Smooth muscle cell (in vitro differentiated cells): ENCODE results near the gene CYBA. TPM values are rescaled to one million over a fixed set of nuclear protein-coding genes. Genes with fewer than 3 reads are reported as not detected.
A peak's percentile ranks its signal among the peaks of the same experiment; 100 is the strongest.

Experiments used
- DNase-seq: peaks from one replicate; lab custom pipeline; 2025; ENCODE audit not compliant: unreplicated experiment; lab: John Stamatoyannopoulos, UW
- H2AFZ ChIP-seq: fragments of 200-600 bp; sonication (generic); 2 replicates; pipeline ENCODE4 v1.6.0; 2016; ENCODE audit warnings: antibody characterized with exemption, low read depth, mild to moderate bottlenecking
- H3F3A ChIP-seq: fragments of 200-600 bp; sonication (generic); 2 replicates; pipeline ENCODE4 v1.6.0; 2017; ENCODE audit warnings: antibody characterized with exemption, low read depth
- H3K27ac ChIP-seq: fragments of 200-600 bp; sonication (generic); 2 replicates; pipeline ENCODE4 v1.5.1; 2016; ENCODE audit warnings: low read depth, mild to moderate bottlenecking
- H3K27me3 ChIP-seq: fragments of 200-600 bp; sonication (generic); 2 replicates; pipeline ENCODE4 v1.6.1; 2016; ENCODE audit warnings: low read depth, mild to moderate bottlenecking
- H3K36me3 ChIP-seq: fragments of 200-600 bp; sonication (generic); 2 replicates; pipeline ENCODE4 v1.5.1; 2016; ENCODE audit warnings: low read depth
- H3K4me1 ChIP-seq: fragments of 200-600 bp; sonication (generic); 2 replicates; pipeline ENCODE4 v1.5.1; 2016; ENCODE audit warnings: low read depth
- H3K4me2 ChIP-seq: fragments of 200-600 bp; sonication (generic); 2 replicates; pipeline ENCODE4 v1.6.0; 2016; ENCODE audit warnings: mild to moderate bottlenecking
- H3K4me3 ChIP-seq: fragments of 200-600 bp; sonication (generic); 2 replicates; pipeline ENCODE4 v1.5.1; 2016; ENCODE audit warnings: mild to moderate bottlenecking
- H3K79me2 ChIP-seq: fragments of 200-600 bp; sonication (generic); 2 replicates; pipeline ENCODE4 v1.6.0; 2016; ENCODE audit warnings: low read depth, mild to moderate bottlenecking
- H3K9ac ChIP-seq: fragments of 200-600 bp; sonication (generic); 2 replicates; pipeline ENCODE4 v1.6.0; 2016; ENCODE audit warnings: low read depth
- H3K9me3 ChIP-seq: fragments of 200-600 bp; sonication (generic); replicated peaks from 2 replicates; pipeline ENCODE4 v1.5.1; 2016; ENCODE audit warnings: low read depth
- H4K20me1 ChIP-seq: fragments of 200-600 bp; sonication (generic); 2 replicates; pipeline ENCODE4 v1.6.0; 2016; ENCODE audit warnings: low read depth
- WGBS: methylation state at CpG from one replicate; pipeline ENCODE4 v1.1.7; 2016; ENCODE audit warnings: low lambda C conversion rate; 5-methylcytosine and 5-hydroxymethylcytosine counted together
- polyA plus RNA-seq: library from polyadenylated mRNA; unstranded; fragments of >200 nt; fragmentation: Nextera tagmentation; extraction: Ambion mirVana; gene quantifications from 2 replicates; pipeline ENCODE4 v1.2.1, GENCODE V29; 2016
- total RNA-seq: library from RNA; depleted of rRNA; stranded (reverse); fragments of >200 nt; gene quantifications from 2 replicates; pipeline ENCODE4 v1.2.3, GENCODE V29; 2014
- TF ChIP-seq, protein P1 (sequence below): fragments of 200-600 bp; sonication (generic); IDR thresholded peaks from 2 replicates; pipeline ENCODE4 v1.5.1; 2017; ENCODE audit warnings: borderline replicate concordance, mild to moderate bottlenecking, antibody characterized with exemption; ENCODE audit not compliant: insufficient read depth, poor library complexity, severe bottlenecking

Gene CYBA
- total and polyA plus RNA-seq, 2 experiments from 2014 or later = 181 to 388 TPM

DNA sequence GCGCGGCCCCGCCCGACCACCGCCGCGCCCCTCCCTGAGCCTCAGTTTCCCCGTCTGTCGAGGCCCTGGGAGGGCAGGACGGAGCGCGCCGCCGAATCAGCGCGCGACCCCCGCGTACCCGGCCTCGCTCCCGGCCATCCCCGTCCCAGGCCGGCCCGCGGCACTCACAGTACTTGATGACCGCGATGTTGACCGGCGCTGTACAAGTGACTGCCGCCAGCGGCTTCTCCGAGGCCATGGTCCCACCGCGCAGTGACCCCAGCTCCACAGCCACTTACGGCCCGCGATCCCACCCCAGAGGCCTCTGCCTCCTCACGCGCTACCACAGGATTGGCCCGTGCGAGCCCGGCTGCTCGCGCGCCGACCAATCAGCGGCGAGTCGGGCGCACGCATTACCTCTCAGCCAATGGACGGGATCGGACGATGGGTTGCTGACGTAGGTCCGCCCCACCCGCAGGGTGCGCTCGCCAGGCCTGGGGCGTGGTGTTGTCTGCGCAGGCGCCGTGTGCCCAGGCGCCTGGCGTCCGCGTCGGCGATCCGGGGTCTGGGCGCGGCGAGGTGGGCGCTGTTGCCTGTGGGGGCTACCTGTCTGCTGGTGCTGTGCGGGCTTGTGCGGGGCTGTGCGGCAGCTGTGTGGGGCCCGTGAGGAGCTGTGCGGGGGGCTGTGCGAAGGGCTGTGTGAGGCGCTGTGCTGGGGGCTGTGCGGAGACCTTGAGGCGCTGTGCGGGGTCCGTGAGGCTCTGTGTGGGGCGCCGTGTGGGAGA lies 12.2 kb upstream of the CYBA start, which contains the start of gene MVD:
TSS of gene MVD (minus strand) at position 249 of the 764 bp plus-strand sequence. CDS start at position 238, 11 bp downstream.
- DNase-seq = peak; percentile 87
- Histone ChIP-seq H3K79me2 (peaks cover 55% of the 10 kb centered on the region), H3F3A (no peaks in the 10 kb centered on the region), H3K9me3 (no peaks in the 10 kb centered on the region), H3K36me3 (no peaks in the 10 kb centered on the region), H2AFZ (peak within 1 kb of the TSS; percentile 90), H3K4me1 (peaks cover 5% of the 10 kb centered on the region), H3K4me2 (peak within 1 kb of the TSS; percentile 100), H3K27me3 (no peaks in the 10 kb centered on the region), H3K27ac (peak within 1 kb of the TSS; percentile 85), H3K4me3 (peak within 1 kb of the TSS; percentile 85), H4K20me1 (peaks cover 42% of the 10 kb centered on the region), H3K9ac (peak within 1 kb of the TSS; percentile 95)
- WGBS = under 1% methylated on average over 68 of the region's 88 CpGs
- TF ChIP-seq, protein P1, sequence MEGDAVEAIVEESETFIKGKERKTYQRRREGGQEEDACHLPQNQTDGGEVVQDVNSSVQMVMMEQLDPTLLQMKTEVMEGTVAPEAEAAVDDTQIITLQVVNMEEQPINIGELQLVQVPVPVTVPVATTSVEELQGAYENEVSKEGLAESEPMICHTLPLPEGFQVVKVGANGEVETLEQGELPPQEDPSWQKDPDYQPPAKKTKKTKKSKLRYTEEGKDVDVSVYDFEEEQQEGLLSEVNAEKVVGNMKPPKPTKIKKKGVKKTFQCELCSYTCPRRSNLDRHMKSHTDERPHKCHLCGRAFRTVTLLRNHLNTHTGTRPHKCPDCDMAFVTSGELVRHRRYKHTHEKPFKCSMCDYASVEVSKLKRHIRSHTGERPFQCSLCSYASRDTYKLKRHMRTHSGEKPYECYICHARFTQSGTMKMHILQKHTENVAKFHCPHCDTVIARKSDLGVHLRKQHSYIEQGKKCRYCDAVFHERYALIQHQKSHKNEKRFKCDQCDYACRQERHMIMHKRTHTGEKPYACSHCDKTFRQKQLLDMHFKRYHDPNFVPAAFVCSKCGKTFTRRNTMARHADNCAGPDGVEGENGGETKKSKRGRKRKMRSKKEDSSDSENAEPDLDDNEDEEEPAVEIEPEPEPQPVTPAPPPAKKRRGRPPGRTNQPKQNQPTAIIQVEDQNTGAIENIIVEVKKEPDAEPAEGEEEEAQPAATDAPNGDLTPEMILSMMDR = no peak

DNA sequence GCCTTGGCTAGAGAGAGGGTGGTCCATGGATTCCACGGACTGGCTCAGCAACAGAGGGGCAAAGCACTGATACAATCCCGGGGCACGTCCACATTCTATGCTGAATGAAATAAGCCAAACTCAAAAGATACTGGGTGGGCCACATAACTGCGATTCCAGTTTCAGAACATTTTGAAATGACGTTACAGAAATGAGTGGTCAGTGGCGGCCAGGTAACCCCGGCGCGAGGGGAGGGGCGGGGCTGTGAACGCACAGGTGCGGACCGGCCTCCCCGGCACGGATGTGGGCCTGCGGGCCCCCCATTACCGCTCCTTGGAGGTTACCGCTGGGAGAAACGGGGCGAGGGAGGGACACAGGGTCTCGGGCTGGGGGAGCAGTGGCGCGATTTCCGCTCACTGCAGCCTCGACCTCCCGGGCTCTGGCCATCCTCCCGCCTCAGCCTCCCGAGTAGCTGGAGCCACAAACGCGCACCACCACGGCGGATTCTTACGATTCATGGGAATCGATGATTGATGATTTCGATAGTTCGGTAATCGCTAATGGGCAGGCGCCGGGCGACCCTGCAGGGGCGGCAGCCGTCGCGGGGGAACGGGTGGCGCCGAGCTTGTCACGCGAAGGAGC lies 11.5 kb upstream of the CYBA start:
- TF ChIP-seq, protein P1 = no peak
- no peak for DNase-seq
- Histone ChIP-seq H3F3A (no peaks in the 10 kb centered on the region), H3K27ac (peak overlapping the region; percentile 85), H3K9me3 (no peaks in the 10 kb centered on the region), H3K27me3 (no peaks in the 10 kb centered on the region), H3K79me2 (peaks cover 55% of the 10 kb centered on the region), H3K4me2 (peak overlapping the region; percentile 100), H2AFZ (peak overlapping the region; percentile 90), H3K4me3 (peak overlapping the region; percentile 85), H4K20me1 (peaks cover 49% of the 10 kb centered on the region), H3K4me1 (peaks cover 5% of the 10 kb centered on the region), H3K9ac (peak overlapping the region; percentile 95), H3K36me3 (no peaks in the 10 kb centered on the region)
- WGBS = 1% methylated on average over 42 of the region's 49 CpGs

DNA sequence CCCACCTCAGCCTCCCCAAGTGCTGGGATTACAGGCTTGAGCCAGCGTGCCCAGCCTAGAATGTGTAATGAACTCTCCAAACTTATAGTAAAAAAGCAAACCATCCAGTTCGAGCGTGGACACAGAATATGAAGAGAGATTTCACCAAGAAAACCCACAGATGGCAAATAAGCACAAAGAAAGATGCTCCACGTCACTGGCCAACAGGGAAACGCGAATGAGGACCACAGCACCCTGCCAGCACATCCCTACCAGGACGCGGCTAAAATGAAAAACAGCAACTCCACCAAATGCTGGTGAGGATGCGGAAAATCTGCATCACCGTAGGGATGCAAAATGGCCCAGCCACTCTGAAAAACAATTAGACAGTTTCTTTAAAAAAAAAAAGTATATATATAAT lies 10.6 kb upstream of the CYBA start:
- Histone ChIP-seq H3K27ac (no peak overlapping the region), H3K4me1 (peaks cover 5% of the 10 kb centered on the region), H4K20me1 (peaks cover 58% of the 10 kb centered on the region), H3K9ac (no peak overlapping the region), H3K27me3 (no peaks in the 10 kb centered on the region), H3K36me3 (no peaks in the 10 kb centered on the region), H3K4me2 (peak overlapping the region; percentile 100), H3K9me3 (no peaks in the 10 kb centered on the region), H3F3A (no peaks in the 10 kb centered on the region), H3K4me3 (peak overlapping the region; percentile 85), H3K79me2 (peaks cover 55% of the 10 kb centered on the region), H2AFZ (no peak overlapping the region)
- TF ChIP-seq, protein P1 = no peak
- no peak for DNase-seq
- 67% methylated on average over 10 of the region's 10 CpGs for WGBS
